Liver (tissue), 3 donors: Measurements from ENCODE around the gene LHCGR.

Experiments
- CTCF ChIP-seq: fragments of 150-350 bp; IDR thresholded peaks from 2 replicates; pipeline ENCODE4 v1.5.1; 2017; ENCODE audit warnings: improper control_type of control experiment, low read depth, low read length; ENCODE audit not compliant: missing input control
- EGR1 ChIP-seq, 2 donors: IDR thresholded peaks; 2 replicates each; pipeline ENCODE4 v1.6.1; 2016 to 2018; ENCODE audit warnings: antibody characterized with exemption in 2 of 2, low read depth in 2 of 2
- FOXA1 ChIP-seq: IDR thresholded peaks from 2 replicates; pipeline ENCODE4 v1.6.1; 2016; ENCODE audit warnings: antibody characterized with exemption
- MAX ChIP-seq: IDR thresholded peaks from 2 replicates; pipeline ENCODE4 v1.6.1; 2016; ENCODE audit warnings: antibody characterized with exemption
- RAD21 ChIP-seq, 2 donors: IDR thresholded peaks; 2 replicates each; pipeline ENCODE4 v1.6.1; 2016; ENCODE audit warnings: antibody characterized with exemption in 2 of 2, mild to moderate bottlenecking in 2 of 2
- TAF1 ChIP-seq: conservative IDR thresholded peaks from 2 replicates; pipeline ENCODE4 v1.6.1; 2016; ENCODE audit warnings: antibody characterized with exemption, mild to moderate bottlenecking
- donor health status: healthy.
- donor health status: healthy.

GRCh38 chr2:48723129-48723528 is 32.4 kb downstream of the LHCGR start:
- TF ChIP-seq CTCF (no peak), MAX (no peak), EGR1 (IDR thresholded peaks at IDR 0.05; ENCODE audit: low read depth in 2 of 2) (no peak), FOXA1 (no peak), RAD21 (IDR thresholded peaks at IDR 0.05) (no peak), TAF1 (no peak)
